Measurements from ENCODE around the gene LILRB4. TPM values are rescaled to one million over a fixed set of nuclear protein-coding genes. Genes with fewer than 3 reads are reported as not detected.
A peak's percentile ranks its signal among the peaks of the same experiment; 100 is the strongest.

Gene LILRB4
- total RNA-seq (2014; rRNA removed; shearing (Covaris generic)): 0.82 and 1.4 TPM in 2 replicates
- 3.0 and 6.2 TPM in 2 replicates for total RNA-seq (2022)
- Bru-seq, nascent RNA: percentile 24 among the genes with signal in this experiment
- BruChase-seq, experiment 1, labeled RNA remaining after a 6-hour chase: percentile 27 among the genes with signal in this experiment
- BruChase-seq, experiment 2, labeled RNA remaining after a 2-hour chase: percentile 27 among the genes with signal in this experiment
- long read RNA-seq, partial matches to known transcripts: 2 of 10 reads
- long read RNA-seq, other reads (novel, unspliced or antisense): 7 of 10 reads

DNA sequence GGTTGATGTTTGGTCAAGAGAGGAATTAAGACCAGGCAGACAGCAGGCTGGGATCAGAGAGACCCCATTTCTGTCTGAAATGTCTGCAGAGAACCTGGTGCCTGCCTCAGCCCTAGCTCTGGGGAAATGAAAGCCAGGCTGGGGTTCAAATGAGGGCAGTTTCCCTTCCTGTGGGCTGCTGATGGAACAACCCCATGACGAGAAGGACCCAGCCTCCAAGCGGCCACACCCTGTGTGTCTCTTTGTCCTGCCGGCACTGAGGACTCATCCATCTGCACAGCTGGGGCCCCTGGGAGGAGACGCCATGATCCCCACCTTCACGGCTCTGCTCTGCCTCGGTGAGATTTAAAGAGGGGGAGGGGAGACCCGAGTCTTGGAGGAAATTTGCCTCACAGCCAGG is at the start of gene LILRB4:
LILRB4 (plus strand) TSS at position 256 of the 400 bp plus-strand sequence; CDS start at position 305, 49 bp downstream.
- peak within 1 kb of the TSS; percentile 41 for H3K4me2 ChIP-seq (ENCODE audit: low read length)

DNA sequence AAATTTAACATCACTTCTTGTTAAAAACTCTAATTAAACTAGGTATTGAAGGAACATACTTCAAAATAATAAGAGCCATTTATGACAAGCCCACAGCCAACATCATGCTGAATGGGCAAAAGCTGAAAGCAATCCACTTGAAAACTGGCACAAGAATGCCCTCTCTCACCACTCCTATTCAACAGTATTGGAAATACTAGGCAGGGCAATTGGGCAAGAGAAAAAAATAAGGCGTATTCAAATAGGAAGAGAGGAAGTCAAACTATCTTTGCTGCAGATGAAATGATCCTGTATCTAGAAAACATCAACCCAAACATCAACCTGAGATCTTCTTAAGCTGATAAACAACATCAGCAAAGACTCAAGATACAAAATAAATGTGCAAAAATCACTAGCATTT is 48.1 kb upstream of the LILRB4 start:
- intact Hi-C loops (cut with micrococcal nuclease; ENCODE audit: unreplicated experiment): loop anchor here (1.0 kb wide), 1 partner anchor 41 kb away; the partner anchor contains the start of gene LILRA2
- H3K36me3 ChIP-seq (ENCODE audit: insufficient read depth, low read length): no peaks in the 10 kb centered on the region
- CTCF ChIA-PET (ENCODE audit: unreplicated experiment): no interaction called here

More for the DNA sequence above, at the start of gene LILRB4:
- 0 out of 2 replicates have a peak within 1 kb of the TSS, but pooled peaks have one; percentile 28 for H2AFZ ChIP-seq (ENCODE audit: low read length)
- intact Hi-C loops (cut with micrococcal nuclease; ENCODE audit: unreplicated experiment): no loop called here
- peaks cover 30% of the 10 kb centered on the region for H3K4me1 ChIP-seq (ENCODE audit: insufficient read depth, low read length, poor library complexity, severe bottlenecking)
- no peaks in the 10 kb centered on the region for H3K9me3 ChIP-seq (ENCODE audit: low read length)
- H3K79me2 ChIP-seq (ENCODE audit: insufficient read depth, low read depth, low read length): no peaks in the 10 kb centered on the region
- no peaks in the 10 kb centered on the region for H3K9me2 ChIP-seq (ENCODE audit: insufficient read depth, low read length)
- TF ChIP-seq, protein P1, sequence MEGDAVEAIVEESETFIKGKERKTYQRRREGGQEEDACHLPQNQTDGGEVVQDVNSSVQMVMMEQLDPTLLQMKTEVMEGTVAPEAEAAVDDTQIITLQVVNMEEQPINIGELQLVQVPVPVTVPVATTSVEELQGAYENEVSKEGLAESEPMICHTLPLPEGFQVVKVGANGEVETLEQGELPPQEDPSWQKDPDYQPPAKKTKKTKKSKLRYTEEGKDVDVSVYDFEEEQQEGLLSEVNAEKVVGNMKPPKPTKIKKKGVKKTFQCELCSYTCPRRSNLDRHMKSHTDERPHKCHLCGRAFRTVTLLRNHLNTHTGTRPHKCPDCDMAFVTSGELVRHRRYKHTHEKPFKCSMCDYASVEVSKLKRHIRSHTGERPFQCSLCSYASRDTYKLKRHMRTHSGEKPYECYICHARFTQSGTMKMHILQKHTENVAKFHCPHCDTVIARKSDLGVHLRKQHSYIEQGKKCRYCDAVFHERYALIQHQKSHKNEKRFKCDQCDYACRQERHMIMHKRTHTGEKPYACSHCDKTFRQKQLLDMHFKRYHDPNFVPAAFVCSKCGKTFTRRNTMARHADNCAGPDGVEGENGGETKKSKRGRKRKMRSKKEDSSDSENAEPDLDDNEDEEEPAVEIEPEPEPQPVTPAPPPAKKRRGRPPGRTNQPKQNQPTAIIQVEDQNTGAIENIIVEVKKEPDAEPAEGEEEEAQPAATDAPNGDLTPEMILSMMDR (conservative IDR thresholded peaks at IDR 0.05; ENCODE audit: low read length): no peak
- TF ChIP-seq EZH2phosphoT487 (IDR thresholded peaks at IDR 0.05; ENCODE audit: borderline replicate concordance, low read depth, low read length): no peak
- H3K36me3 ChIP-seq (ENCODE audit: insufficient read depth, low read length): no peaks in the 10 kb centered on the region
- peak; percentile 18 for DNase-seq (ENCODE audit: low spot score)
- no peak within 1 kb of the TSS for H3K27ac ChIP-seq (ENCODE audit: low read depth, low read length, poor library complexity, severe bottlenecking)
- ChIA-PET CTCF (ENCODE audit: unreplicated experiment) (no interaction called here), POLR2A (interaction anchor here (0.6 to 1.0 kb wide), 6 partner anchors 17 to 1016 kb away, joined by 3 to 7 read pairs (median 4); no protein-coding TSS in a partner anchor)
- BruUV-seq (replicated peaks): no TSS peak
- H4K20me1 ChIP-seq (ENCODE audit: insufficient read depth, low read length): no peaks in the 10 kb centered on the region
- H3K4me3 ChIP-seq (ENCODE audit: low read depth, low read length, poor library complexity, severe bottlenecking): no peak within 1 kb of the TSS

More for the DNA sequence above, 48.1 kb upstream of the LILRB4 start:
- DNase-seq (ENCODE audit: low spot score): no peak
- BruUV-seq (replicated peaks): no TSS peak
- no peak overlapping the region for H3K27ac ChIP-seq (ENCODE audit: low read depth, low read length, poor library complexity, severe bottlenecking)
- H3K9me2 ChIP-seq (ENCODE audit: insufficient read depth, low read length): no peaks in the 10 kb centered on the region
- H3K79me2 ChIP-seq (ENCODE audit: insufficient read depth, low read depth, low read length): no peaks in the 10 kb centered on the region
- H4K20me1 ChIP-seq (ENCODE audit: insufficient read depth, low read length): no peaks in the 10 kb centered on the region
- no peak overlapping the region for H3K4me3 ChIP-seq (ENCODE audit: low read depth, low read length, poor library complexity, severe bottlenecking)
- 0 out of 2 replicates have a peak, but pooled peaks cover 4% of the 10 kb centered on the region for H3K9me3 ChIP-seq (ENCODE audit: low read length)
- H3K4me1 ChIP-seq (ENCODE audit: insufficient read depth, low read length, poor library complexity, severe bottlenecking): no peaks in the 10 kb centered on the region
- POLR2A ChIA-PET: no interaction called here
- TF ChIP-seq, protein P1 (conservative IDR thresholded peaks at IDR 0.05; ENCODE audit: low read length): no peak
- TF ChIP-seq EZH2phosphoT487 (IDR thresholded peaks at IDR 0.05; ENCODE audit: borderline replicate concordance, low read depth, low read length): no peak
- H2AFZ ChIP-seq (ENCODE audit: low read length): no peak overlapping the region
- no peak overlapping the region for H3K4me2 ChIP-seq (ENCODE audit: low read length)
